ENCODE measurements around the gene KCTD13.

The KCTD13 gene

DNA sequence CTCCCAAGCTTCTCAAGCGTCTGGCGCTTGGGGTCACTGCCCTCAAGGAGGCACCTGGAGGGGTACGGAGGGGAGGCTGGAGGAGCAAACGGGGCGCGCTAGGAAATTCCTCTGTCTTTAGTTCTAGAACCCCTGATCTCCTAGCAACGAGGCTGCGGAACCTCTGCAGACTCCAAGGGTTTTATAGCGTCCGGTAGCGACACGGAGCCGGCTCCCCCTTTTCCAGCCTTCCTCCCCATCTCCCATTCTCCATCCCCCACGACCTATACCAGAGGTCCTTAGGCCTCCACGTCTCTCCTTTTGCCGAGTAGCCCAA, 62.4 kb downstream of the KCTD13 start:
- peaks cover 17% of the 10 kb centered on the region for H3K36me3 Mint-ChIP-seq (ENCODE audit: low read depth)
- no peaks in the 10 kb centered on the region for H3K9me3 Mint-ChIP-seq
- H3K27me3 Mint-ChIP-seq: no peaks in the 10 kb centered on the region
- peak overlapping the region; percentile 99 for H3K4me3 Mint-ChIP-seq
- H3K27ac Mint-ChIP-seq: no peak overlapping the region
- peaks cover 15% of the 10 kb centered on the region for H3K4me1 Mint-ChIP-seq (ENCODE audit: low read depth)

DNA sequence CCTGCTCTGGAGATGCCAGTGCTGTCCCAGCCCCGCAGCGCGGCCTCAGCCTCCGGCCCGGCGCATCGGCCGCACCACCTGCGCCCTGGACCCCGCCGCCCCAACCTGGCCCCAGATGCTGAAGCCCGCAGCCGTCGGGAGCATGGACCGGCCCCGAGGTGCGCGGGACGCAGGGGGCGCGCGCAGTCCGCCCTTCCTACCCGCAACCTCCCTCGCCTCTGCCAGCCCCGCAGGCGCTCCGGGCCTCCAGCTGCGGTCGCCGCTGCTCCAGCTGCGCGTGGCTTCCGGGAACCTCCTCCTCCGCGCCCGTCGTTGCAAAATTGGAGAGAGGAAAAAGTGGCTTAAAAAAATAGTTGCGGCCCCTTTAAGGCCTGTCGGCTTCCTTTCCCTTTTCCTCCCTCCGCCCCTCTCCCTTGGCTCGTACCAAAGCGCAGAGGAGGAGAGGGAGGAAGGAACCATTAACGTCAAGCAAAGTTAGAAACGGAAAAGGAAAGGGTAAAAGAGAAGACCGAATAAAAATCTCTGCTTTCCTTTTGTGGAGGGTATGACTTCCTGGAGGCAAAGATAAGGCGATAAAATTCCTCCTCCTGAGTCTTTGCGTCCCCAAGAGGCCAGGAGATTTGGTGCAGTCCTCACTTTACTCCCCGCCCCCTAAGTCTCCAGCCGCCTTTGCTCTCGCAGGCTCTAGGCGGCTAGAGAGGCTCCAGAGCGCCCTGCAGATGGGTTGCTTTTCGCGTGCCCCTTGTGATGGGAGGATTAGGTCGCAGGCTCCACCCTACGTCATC, 63.0 kb downstream of the KCTD13 start, which contains the start of gene CDIPT:
TSS of gene CDIPT (minus strand) at position 343 of the 785 bp plus-strand sequence. CDS start 369 bp downstream, outside the sequence.
- peak within 1 kb of the TSS; percentile 100 for H3K27ac Mint-ChIP-seq
- H3K4me3 Mint-ChIP-seq: peak within 1 kb of the TSS; percentile 99
- peaks cover 18% of the 10 kb centered on the region for H3K4me1 Mint-ChIP-seq (ENCODE audit: low read depth)

DNA sequence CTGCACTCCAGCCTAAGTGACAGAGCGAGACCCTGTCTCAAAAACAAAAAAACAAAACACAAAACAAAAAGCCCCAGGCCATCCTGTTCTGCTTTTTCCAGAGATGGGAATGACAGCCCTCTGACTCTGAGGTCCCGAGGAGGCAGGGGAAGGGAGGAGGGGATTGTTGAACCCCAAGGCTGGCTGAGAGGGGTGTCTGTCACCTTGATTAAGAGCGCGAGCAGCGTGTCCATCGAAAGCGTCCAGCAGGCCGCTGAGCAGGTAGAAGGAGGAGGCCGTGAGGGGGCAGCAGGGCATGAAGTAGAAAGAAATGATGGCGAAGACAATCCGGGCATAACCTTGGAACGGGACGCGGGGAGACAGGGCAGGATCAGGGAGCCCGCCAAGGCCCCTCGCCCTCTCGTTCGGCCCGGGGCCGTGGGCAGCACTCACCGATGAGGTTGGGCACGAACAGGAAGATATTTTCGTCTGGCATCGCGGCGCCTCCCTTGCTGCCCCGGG, 63.6 kb downstream of the KCTD13 start:
- Mint-ChIP-seq H3K27me3 (no peaks in the 10 kb centered on the region), H3K4me1 (ENCODE audit: low read depth) (peaks cover 18% of the 10 kb centered on the region), H3K9me3 (no peaks in the 10 kb centered on the region), H3K36me3 (ENCODE audit: low read depth) (peaks cover 23% of the 10 kb centered on the region), H3K27ac (peak overlapping the region; percentile 95), H3K4me3 (peak overlapping the region; percentile 99)

More for the DNA sequence above, 63.0 kb downstream of the KCTD13 start, which contains the start of gene CDIPT:
- peaks cover 23% of the 10 kb centered on the region for H3K36me3 Mint-ChIP-seq (ENCODE audit: low read depth)
- H3K9me3 Mint-ChIP-seq: no peaks in the 10 kb centered on the region
- no peaks in the 10 kb centered on the region for H3K27me3 Mint-ChIP-seq

DNA sequence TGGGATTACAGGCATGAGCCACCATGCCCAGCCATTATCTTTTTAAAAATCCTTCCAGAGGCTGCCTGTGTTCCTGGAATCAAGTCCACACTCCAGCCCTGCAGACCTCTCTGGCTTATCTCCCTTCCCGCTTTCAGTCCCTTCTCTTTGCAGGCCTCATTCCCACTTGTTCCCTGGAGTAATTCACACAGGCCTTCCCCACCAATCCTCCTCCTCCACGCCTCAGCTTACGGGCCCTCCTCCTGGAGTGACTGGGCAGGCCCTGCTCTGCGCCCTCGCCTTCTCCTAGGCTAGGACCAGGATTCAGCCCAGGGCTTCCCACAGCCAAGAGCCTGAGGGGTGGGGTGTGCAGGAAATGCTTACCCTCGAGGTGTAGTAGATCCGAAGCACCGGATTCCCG, 65.8 kb downstream of the KCTD13 start:
- H3K9me3 Mint-ChIP-seq: no peaks in the 10 kb centered on the region
- H3K27ac Mint-ChIP-seq: no peak overlapping the region
- H3K4me3 Mint-ChIP-seq: no peak overlapping the region

DNA sequence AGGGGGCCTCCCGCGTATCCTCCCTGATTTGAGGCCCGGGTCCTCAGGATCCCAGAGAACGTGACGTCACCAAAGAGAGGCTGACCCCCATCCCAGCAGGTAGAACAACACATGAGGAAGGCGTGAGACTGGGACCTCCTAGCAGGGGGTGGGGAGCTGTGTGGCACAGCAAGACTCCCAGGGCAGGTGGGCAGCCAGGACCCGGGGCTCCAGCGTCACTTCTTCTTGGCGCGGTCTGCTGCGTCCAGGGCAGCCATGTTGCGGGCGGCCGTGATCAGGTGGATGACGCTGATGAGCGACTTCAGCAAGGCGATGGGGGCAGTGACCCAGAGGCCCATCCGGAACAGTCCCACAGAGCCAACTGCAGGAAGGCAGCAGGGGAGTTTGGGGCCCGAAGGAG, 67.1 kb downstream of the KCTD13 start:
- Mint-ChIP-seq H3K4me1 (ENCODE audit: low read depth) (peaks cover 18% of the 10 kb centered on the region), H3K9me3 (no peaks in the 10 kb centered on the region), H3K36me3 (ENCODE audit: low read depth) (peaks cover 23% of the 10 kb centered on the region), H3K27me3 (no peaks in the 10 kb centered on the region), H3K27ac (no peak overlapping the region), H3K4me3 (no peak overlapping the region)

More for the DNA sequence above, 65.8 kb downstream of the KCTD13 start:
- H3K4me1 Mint-ChIP-seq (ENCODE audit: low read depth): peaks cover 18% of the 10 kb centered on the region
- H3K36me3 Mint-ChIP-seq (ENCODE audit: low read depth): peaks cover 23% of the 10 kb centered on the region
- H3K27me3 Mint-ChIP-seq: no peaks in the 10 kb centered on the region

DNA sequence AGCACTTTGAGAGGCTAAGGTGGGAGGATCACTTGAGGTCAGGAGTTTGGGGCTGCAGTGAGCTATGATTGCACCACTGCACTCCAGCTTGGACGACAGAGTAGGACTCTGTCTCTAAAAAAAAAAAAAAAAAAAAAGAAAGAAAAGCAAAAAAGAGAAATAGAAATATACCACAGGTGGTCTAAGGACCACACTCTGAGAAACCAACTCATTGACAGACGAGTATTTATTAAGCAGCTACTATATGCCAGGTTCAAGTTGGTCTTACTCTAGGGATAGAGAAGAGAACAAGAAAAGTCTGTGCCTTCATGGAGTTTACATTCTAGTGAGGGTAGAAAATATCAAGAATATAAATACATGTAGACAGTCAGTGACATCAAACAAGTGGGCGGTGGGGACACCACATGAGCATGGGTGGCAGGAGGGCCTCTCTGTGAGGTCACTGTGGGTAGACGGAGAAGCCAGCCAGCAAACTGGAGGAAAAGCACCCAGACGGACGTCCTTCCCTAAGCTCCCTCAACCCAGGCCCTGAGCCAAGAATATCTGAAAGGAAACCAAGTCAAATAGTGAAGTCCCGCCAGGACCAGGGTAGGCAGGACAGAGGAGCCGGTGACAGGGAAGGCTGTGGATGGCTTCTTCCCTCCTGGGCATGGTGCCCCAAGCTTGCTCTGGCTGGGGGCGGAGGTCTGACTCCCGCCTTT, 67.7 kb downstream of the KCTD13 start:
- H3K27me3 Mint-ChIP-seq: no peaks in the 10 kb centered on the region
- H3K4me1 Mint-ChIP-seq (ENCODE audit: low read depth): peaks cover 18% of the 10 kb centered on the region
- H3K9me3 Mint-ChIP-seq: no peaks in the 10 kb centered on the region
- H3K36me3 Mint-ChIP-seq (ENCODE audit: low read depth): peaks cover 23% of the 10 kb centered on the region
- no peak overlapping the region for H3K27ac Mint-ChIP-seq
- H3K4me3 Mint-ChIP-seq: no peak overlapping the region

DNA sequence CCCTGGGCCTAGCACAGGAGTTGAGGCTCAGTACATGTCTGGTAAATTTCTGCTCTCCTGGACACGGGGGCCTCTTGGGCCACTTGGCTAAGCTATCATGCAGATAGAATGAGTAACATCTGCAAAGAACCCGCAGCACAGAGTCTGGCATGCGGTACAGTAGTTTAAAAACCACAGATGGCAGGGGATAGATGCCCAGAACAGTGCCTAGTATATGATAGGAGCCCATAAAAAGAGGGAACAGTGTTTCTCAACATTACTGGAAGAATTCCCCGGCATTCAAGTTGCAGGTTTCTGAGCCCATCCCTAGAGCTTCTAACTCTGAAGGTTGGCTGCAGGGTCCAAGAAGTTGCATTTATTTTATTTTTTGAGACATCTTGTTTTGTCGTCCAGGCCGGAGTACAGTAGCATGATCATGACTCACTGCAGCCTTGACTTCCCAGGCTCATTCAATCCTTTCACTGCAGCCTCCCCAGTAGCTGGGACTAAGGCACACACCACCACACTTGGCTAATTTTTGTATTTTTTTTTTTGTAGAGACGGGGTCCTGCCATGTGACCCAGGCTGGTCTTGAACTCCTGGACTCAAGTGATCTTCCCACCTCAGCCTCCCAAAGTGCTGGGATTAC, 68.8 kb downstream of the KCTD13 start:
- Mint-ChIP-seq H3K27me3 (no peaks in the 10 kb centered on the region), H3K27ac (no peak overlapping the region), H3K4me3 (no peak overlapping the region), H3K9me3 (no peaks in the 10 kb centered on the region), H3K36me3 (ENCODE audit: low read depth) (peaks cover 23% of the 10 kb centered on the region), H3K4me1 (ENCODE audit: low read depth) (peaks cover 18% of the 10 kb centered on the region)
